ENCODE data around the gene ATRNL1. TPM values are rescaled to one million over a fixed set of nuclear protein-coding genes. Genes with fewer than 3 reads are reported as not detected.
"Not testable (repeated sequence)": the region's sequence is repeated elsewhere in the genome, so short reads cannot be mapped to it uniquely, and the experiment has no call there.

ATRNL1 gene
- total and polyA plus RNA-seq, 12 donors = 4.8 to 217 (median 92.4) TPM

GRCh38 chr10:115745943-115746342, 652.8 kb downstream of the ATRNL1 start:
- Histone ChIP-seq H3K36me3 (replicated peaks in 1 of 2) (no peaks in the 10 kb centered on the region), H3K27ac (no peak overlapping the region), H3K4me1 (replicated peaks in 1 of 2) (peaks cover 0 to 23% of the 10 kb centered on the region in 2 donors), H3K9me3 (replicated peaks in 1 of 3) (no peaks in the 10 kb centered on the region), H3K4me3 (no peak overlapping the region), H3K27me3 (no peaks in the 10 kb centered on the region)
- TF ChIP-seq CTCF (IDR thresholded peaks at IDR 0.05) = no peak
- no peak for TF ChIP-seq POLR2A (IDR thresholded peaks at IDR 0.05)
- WGBS, 4 donors = 42 to 49% (median 44%) methylated on average over 2 of the region's 2 CpGs
- no peak for DNase-seq
- intact Hi-C loops (cut with DNase I) = no loop called here

GRCh38 chr10:115747811-115748210, 654.6 kb downstream of the ATRNL1 start:
- H3K4me1 ChIP-seq (replicated peaks in 1 of 2) = peaks cover 0 to 23% of the 10 kb centered on the region in 2 donors
- DNase-seq = no peak
- no peaks in the 10 kb centered on the region for H3K9me3 ChIP-seq (replicated peaks in 1 of 3)
- H3K27ac ChIP-seq = no peak overlapping the region
- H3K36me3 ChIP-seq (replicated peaks in 1 of 2) = no peaks in the 10 kb centered on the region
- no peaks in the 10 kb centered on the region for H3K27me3 ChIP-seq
- intact Hi-C loops (cut with DNase I) = no loop called here
- WGBS, 4 donors = 91 to 94% (median 93%) methylated on average over 2 of the region's 2 CpGs
- H3K4me3 ChIP-seq = no peak overlapping the region
- no peak for TF ChIP-seq POLR2A (IDR thresholded peaks at IDR 0.05)
- no peak for TF ChIP-seq CTCF (IDR thresholded peaks at IDR 0.05)

- not testable (repeated sequence) for H3K27me3 ChIP-seq
Measured at GRCh38 chr10:115758488-115758887, 665.3 kb downstream of the ATRNL1 start.

GRCh38 chr10:115760131-115760530, 667.0 kb downstream of the ATRNL1 start:
- TF ChIP-seq CTCF (IDR thresholded peaks at IDR 0.05) = no peak
- TF ChIP-seq POLR2A (IDR thresholded peaks at IDR 0.05) = no peak
- H3K27me3 ChIP-seq = no peaks in the 10 kb centered on the region
- no peak for DNase-seq
- intact Hi-C loops (cut with DNase I) = no loop called here
- H3K27ac ChIP-seq = no peak overlapping the region
- no peaks in the 10 kb centered on the region for H3K4me1 ChIP-seq (replicated peaks in 1 of 2)
- H3K4me3 ChIP-seq = no peak overlapping the region
- 90 to 97% (median 94%) methylated on average over 1 of the region's 1 CpG for WGBS, 4 donors
- H3K9me3 ChIP-seq (replicated peaks in 1 of 3) = no peaks in the 10 kb centered on the region
- no peaks in the 10 kb centered on the region for H3K36me3 ChIP-seq (replicated peaks in 1 of 2)

More at GRCh38 chr10:115758488-115758887, 665.3 kb downstream of the ATRNL1 start:
- H3K4me3 ChIP-seq; H3K9me3 ChIP-seq (replicated peaks in 1 of 3); H3K36me3 ChIP-seq (replicated peaks in 1 of 2); DNase-seq; H3K27ac ChIP-seq; H3K4me1 ChIP-seq (replicated peaks in 1 of 2); intact Hi-C loops (cut with DNase I): not testable (repeated sequence)
- 78 to 88% (median 85%) methylated on average over 7 to 8 of the region's 8 CpGs for WGBS, 4 donors

GRCh38 chr10:115761166-115761565, 668.0 kb downstream of the ATRNL1 start:
- Histone ChIP-seq H3K27ac (no peak overlapping the region), H3K27me3 (no peaks in the 10 kb centered on the region), H3K36me3 (replicated peaks in 1 of 2) (no peaks in the 10 kb centered on the region), H3K4me1 (replicated peaks in 1 of 2) (peaks cover 0 to under 1% of the 10 kb centered on the region in 2 donors), H3K9me3 (replicated peaks in 1 of 3) (no peaks in the 10 kb centered on the region), H3K4me3 (no peak overlapping the region)
- TF ChIP-seq POLR2A (IDR thresholded peaks at IDR 0.05) (no peak), CTCF (IDR thresholded peaks at IDR 0.05) (no peak)
- intact Hi-C loops (cut with DNase I) = no loop called here
- WGBS, 4 donors = 49 to 99% (median 80%) methylated on average over 2 of the region's 2 CpGs
- DNase-seq = no peak
